NCI-H2196 treated with DMSO at 0.1 percent for 48 hours (cell line): ENCODE measurements around the gene RUFY2.
A peak's percentile ranks its signal among the peaks of the same experiment; 100 is the strongest.

Source experiments
- DNase-seq: peaks from one replicate; lab custom pipeline; 2025; ENCODE audit not compliant: unreplicated experiment; lab: John Stamatoyannopoulos, UW

The RUFY2 gene

DNA sequence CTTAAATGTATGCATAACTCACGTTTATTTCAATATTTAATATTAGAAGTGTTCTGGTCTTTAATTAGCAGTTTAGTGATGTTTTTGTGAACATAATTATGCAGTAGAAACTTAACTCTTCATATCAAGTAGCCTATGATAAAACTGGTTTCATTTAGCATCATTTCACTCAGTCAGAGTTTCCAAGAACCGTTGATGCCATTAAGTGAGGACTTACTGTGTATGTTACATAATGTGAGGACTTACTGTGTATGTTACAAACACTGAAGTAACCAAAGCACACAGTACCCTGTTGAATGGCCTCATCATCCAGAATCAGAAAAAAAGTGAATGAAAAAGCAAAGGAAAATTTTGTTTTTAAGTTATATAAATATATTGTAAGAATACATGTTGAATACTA lies 41.5 kb downstream of the RUFY2 start:
- DNase-seq = no peak

DNA sequence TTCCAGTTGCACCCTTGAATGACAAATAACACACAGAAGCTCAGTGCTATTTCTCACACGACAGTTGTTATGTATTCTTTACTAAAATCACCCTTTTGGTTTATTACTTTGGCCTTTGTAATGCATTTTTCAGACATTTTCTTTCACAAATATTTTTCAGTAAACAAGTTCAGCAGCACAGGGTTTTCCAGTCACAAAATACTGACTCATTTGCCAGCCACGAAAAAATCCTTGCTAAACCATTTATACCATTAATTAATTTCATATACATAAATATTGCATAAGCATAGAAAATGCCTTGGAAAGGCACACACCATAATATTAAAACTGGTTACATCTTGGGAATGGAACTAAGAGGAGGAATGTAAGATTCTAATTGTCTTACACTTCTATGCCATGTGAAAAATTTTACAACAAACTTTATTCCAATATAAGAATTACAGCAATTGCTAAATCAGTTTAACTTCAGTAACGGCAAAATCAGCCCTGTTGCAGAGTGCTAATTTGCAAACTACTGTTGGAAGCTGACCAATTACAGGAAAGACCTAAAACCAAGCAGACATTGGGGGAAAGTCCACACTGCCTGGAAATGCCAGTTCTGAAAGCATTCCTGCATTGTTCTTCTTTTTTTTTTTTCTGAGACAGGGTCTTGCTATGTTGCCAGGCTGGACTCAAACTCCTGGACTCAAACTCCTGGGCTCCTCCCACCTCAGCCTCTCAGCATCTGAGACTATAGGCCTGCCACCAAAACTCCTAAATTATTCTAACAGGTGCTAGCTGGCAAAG lies 42.8 kb downstream of the RUFY2 start:
- no peak for DNase-seq

DNA sequence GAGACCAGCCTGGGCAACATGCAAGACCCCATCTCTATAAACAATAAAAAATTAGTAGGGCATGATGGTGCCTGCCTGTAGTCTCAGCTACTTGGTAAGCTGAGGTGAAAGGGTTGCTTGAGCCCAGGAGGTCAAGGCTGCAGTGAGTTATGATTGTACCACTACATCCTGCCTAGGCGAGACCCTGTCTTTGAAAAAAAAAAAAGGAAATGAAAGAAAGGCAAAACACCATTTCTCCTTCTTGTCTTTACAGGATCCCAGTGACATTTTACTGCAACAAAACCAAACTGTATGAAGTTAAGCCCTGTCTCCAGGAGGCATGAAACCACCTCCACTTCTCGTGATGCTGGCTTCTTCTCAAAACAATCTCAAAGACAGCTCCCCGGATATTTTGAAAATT lies 44.5 kb downstream of the RUFY2 start:
- no peak for DNase-seq

DNA sequence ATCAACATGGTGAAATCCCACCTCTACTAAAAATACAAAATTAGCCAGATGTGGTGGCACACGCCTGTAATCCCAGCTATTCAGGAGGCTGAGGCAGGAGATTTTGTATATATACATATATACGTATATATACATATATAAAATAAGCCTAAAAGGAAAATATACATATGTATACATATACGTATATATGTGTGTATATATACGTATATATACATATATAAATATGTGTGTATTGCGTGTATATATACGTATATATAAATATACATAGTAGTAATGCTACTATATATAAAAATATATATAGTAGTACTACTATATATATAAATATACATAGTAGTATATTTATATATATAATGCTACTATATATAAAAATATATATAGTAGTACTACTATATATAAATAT lies 47.9 kb downstream of the RUFY2 start:
- no peak for DNase-seq

DNA sequence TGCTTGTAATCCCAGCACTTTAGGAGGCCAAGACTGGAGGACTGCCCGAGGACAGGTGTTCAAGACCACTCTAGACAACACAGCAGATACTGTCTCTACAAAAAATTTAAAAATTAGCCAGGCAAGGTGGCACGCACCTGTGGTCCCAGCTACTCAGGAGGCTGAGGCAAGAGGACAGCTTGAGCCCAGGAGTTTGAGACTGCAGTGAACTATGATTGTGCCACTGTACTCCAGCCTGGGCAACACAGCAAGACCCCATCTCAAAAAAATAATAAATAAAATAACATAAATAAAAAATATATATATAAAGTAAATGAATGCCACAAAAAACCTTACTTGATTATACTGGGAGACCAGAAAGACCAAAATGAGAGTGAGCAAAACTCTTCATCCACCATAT lies 53.5 kb downstream of the RUFY2 start:
- DNase-seq = no peak

DNA sequence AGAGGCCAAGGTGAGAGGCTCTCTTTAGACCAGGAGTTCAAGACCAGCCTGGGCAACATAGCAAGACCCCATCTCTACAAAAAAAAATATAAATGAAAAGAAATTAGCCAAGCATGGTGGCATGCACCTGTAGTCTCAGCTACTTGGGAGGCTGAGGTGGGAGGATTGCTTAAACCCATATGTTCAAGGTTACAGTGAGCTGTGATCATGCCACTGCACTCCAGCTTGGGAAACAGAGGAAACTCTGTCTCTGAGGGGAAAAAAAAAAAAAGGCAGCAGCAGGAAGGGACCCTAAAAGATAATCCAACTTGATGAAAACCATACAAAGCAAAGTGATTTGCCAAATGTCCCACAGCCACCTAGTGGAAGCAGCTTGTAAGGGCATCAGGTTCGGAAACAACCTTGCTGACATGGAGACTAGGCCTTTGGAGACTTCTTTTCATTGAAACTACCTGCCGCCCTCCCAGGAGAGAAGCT lies 58.8 kb downstream of the RUFY2 start:
- DNase-seq = peak; percentile 8

DNA sequence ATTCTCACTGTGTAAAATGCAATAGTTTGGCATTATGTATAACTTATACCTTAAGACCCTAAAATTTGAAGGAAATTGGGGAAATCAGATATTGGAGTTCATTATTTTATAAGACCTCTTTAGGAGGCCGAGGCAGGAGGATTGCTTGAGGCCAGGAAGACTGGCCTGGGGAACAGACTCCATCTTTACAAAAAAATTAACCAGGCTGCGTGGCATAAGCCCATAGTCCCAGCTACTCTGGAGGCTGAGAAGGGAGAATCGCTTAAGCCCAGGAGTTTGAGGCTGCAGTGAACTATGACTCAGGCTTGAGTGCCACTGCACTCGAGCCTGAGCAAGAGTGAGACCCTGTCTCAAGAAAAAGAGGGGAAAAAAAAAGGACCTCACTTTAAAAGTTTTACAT lies 60.3 kb downstream of the RUFY2 start:
- DNase-seq = no peak

DNA sequence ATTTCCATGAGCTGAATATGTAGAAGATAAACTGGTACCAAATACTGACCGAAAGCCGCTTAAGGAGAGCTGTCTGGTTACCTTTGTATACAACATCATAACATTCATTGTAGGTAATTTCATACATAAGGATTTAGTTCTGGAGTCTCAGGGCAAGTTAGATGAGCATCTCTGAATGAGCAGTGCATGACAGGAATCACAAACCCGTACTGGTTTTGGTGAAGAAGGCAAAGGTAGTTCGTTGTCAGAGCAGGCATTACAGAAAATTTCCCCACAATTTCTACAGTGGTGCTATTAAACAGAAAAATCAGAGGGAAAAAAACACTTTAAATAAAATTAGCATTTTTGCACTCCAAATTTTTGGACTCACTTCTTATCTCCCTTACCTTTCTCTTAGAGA lies 61.5 kb downstream of the RUFY2 start:
- DNase-seq = no peak

DNA sequence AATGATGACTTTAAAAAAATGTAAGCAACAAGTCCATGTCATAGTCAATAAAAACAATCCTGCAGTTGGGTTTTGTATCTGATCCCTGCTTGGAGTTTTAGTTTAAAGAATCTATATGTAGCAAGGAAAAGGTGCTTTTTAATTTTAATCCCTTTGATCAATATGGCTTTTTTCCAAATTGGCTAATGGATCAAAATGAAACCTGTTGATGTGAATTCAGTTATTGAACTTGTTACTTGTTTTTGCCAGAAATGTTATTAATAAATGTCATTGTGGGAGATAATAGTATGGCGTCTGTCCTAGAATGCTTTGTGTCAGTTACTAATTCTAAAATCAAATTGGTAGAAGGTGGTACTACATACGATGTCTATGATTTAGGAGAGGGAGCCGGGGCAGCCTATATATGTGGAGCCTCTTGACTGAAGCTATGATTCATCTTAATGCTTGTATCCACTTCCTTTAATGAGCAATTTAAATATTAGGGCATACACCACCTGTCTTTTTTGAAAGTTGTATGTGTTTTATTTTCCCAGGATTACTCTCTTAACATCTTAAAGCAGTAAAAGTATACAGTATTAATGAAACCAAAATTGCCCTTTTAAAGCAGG lies 64.1 kb downstream of the RUFY2 start:
- DNase-seq = no peak

DNA sequence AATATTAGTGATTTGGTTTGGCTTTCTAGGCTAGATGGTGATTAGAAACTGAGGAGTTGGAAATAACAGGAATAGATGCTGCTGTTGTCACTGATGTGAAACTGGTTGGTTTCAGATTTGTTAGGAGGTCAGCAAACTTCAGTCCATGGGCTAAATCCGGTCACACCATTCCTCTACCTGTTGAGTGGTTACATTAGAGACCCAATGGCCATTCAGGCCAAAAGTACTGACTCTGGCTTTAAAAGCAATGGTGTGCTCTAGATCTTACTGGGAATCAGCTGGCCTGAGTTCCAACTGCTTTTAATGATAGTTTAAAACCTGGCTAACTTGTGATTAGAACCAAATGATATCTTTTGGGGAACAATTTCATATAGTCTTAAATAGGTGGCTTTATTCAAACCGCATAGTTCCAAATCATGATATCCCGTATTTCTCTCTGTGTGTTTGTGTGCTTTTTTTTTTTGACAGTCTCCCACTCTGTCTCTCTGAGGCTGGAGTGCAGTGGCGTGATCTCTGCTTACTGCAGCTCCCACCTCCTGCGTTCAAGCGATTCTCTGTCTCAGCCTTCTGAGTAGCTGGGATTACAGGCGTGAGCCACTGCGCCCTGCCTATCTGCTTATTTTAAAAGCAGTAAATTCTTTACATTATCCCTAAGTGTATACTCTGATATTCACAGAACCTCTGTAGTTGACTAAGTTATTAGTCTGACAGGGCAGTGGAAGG lies 66.6 kb downstream of the RUFY2 start:
- no peak for DNase-seq

DNA sequence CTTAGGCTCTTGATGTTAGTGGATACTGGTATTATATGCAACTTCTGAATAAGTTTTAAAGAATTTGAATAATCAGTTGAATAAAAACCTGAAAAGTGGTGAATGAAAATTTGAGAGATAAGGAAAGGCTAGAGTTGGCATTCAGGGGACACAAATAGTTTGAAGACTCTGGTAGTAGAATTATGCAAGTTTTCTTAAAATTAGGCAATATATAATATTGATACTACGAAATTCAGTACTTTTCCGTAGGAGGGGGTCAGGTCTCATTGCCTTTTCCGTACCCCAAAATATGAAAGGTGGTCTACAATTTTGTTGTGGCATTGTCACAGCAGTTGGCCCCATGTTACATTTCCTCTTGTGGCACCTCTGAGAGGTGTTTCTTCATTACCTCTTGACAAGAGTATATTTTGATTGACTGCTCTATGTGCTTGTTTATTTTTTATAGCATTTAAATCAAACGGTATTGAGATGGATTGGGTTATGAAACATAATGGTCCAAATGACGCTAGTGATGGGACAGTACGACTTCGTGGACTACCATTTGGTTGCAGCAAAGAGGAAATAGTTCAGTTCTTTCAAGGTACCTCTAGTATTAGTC lies 70.2 kb downstream of the RUFY2 start:
- DNase-seq = no peak

DNA sequence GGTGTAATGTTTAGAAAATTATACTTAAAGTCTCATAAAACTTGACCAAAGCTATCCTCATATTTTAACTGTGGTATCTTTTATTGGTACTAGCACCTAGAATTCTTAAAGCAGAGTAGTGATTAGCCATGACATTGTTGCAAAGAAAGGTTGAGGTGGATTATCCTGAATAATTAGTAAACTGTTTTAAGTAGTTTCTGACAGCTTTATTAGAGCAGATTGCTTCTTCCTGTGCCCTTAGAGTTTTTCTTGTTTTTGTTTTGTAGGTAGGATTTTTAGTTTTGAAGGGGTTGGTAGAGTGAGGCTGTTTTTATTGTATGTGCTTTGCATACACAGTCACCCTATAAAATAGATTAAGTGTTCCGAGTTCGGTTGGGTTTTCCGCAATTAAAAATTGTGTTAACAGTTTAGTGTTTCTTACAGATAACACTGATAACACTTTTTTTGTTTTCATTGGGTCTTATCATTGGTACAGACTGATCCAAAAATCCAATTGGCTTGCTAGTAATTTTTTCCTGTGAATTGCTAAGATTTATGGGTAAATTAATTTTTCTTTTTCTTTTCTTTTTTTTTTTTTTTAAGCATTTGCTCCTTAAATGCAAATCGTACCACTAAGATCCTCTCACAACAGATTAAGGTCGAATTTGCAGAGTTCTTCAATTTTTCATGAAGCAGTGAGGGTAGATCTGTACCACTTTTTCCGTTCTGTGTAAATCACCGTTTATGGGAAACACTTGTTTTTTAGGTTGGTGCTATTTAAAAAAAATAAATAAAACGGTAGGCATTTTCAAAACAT lies 72.2 kb downstream of the RUFY2 start:
- DNase-seq = no peak

DNA sequence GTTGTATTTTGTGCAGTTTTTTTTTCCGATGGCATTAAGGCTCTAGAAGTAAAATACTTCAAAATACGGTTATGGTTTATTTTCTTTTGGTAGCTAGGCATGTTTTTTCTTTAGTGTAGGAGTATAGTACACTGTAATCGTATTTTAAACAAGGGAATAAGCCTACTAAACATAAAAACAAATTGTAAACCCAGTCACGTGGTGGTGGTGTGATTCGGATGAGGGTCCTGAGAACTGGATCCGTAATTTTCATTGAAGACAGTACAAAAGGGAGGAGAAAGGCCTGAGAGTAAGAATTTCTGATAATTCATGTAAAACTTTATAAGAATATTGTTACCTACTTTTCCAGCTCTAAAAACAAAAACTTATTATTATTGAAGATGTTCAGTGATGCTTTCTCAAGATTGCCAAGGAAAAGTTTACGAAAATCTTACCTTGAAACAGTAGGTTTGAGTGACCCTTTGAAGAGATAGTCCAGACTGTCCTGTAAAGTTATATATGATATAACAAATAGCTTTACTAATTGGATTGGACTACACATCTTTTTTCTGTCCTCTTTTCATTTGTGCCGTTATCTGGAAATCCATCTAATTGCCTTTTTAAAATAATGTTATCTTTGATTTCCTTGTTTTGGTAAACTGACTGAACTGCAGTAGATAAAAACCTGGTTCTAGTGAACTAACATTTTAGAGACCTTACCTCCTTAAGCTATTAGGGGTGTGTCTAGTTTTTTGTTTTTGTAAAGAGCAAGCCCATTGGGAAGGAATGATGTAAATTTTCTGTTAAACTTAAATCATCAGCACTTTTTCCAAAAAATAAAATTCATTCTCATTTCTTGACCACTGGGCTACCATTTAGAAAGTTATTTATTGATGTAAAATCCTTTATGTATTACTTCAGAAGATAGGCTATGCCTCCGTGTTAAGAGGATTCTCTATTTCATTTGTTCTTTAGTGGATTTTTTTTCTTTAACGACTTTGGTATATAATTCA lies 73.3 kb downstream of the RUFY2 start:
- no peak for DNase-seq

DNA sequence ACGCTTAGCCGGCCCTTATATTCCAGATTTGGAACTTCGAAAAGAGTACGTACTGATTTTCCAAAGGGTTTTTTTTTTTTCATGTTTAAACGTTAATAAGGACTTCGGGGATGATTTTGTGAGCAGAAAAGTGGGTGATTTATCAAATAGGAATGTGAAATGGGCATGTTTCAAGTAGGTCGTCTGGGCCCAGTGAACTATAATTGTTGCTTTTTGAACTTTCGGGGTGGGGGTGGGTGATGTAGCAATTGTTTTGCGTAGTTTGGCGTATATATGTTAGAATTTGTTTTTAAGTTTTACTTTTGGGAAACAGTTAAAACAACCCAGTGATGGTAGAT lies 74.0 kb downstream of the RUFY2 start:
- DNase-seq = no peak

DNA sequence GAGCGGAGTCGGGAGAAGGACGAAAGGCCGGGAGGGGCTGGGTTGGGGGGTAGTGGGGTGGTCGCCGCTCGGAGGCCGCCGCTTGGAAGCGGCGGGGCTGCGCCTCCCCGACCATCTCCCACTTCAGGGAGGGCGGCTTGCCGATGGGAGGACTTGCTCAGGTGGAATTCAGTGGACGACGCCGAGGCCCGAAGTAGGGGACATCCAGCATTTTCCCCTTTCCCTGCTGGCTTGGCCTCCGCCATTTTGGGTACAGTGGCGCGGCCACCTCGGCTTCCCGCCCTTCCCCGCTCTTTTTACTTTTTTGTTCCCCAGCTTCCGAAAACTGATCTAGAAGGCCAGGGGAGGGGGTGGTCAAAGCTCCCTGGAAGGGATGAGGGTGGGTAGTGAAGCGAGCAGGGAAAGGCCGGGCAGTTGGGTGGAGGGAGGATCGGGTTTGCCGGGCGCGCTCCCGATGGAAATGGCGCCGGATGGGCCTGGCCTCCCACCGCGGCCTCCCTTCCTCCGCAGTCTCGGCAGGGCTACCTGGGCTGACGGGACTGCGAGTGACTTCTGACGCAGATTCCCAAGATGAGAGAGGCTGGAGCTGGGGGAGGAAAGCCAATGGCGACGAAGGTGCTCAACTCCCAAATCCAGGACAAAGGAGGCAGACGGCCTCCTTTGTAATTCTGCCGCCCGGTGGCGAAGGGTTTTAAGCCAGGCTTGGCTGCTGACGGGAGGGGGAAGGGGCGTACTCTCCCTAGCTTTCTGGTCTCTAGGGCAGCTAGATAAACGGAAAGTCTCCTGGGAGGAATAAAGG lies 74.6 kb downstream of the RUFY2 start, which contains the start of gene PBLD:
TSS of gene PBLD (minus strand) at position 670 of the 799 bp plus-strand sequence. CDS start 26,084 bp downstream, outside the sequence.
- peak; percentile 30 for DNase-seq

DNA sequence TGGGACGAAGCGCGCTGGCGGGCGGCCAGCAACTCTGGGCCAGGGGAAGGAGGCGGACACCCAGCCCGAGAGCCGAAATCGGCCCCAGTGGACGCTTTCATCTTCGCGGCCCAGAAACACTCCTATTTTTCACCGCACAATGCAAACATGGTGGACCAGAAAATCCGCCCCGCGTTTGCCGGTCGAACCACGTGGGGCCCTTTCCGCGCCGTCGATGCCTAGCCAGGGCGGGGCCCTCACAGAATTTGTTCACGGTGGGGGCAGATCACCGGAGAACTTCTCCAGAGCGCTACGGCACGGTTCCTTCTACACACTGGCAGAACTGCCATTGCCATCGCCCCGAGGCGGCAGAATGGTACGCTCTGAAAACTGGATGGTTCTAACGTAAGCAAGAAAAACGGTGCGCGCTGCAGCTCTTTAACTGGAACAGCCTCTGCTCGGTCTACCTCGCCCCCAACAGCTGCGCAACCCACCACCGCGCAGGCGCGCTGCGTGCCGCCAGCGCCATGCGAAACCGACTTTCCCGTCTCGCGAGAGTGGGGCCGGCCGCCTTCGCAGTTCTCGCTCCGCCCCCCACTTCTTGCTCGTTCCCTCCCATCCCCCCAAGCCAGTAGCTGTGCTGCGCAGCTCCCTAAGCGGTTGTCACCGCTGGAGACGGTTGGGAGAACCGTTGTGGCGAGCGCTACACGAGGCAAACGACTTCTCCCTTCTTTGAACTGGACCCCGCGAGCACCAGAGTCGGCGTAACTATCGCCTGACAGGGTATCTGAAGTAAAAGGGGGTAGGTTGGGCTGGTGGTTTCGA lies 75.4 kb downstream of the RUFY2 start, which contains the start of gene HNRNPH3:
TSS of gene HNRNPH3 (plus strand) at position 610 of the 804 bp plus-strand sequence. CDS start 5,158 bp downstream, outside the sequence.
- DNase-seq = peak; percentile 80

DNA sequence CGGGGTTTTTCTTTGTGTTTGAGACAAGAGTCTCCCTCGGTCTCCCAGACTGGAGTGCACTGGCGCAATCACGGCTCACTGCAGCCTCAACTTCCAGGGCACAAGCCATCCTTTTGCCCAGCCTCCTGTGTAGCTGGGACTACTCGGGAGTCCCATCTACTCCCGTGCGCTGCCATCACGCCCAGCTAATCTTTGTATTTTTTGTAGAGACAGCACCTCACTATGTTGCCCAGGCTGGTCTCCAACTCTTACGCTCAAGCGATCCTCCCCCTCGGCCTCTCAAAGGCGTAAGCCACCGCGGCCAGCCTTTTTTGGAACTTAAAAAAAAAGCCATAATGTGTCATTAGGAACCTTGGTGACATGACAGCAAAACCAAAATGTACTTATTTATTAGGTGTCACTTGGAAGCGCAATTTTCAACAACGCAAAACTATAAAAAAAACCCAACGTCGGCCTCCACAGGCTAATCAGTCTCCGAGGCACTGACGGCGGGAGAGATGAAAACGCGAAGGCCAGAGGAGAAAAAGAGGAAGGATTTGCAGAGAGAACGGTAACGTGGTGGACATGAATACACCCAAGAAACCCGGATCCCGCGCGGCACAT lies 76.1 kb downstream of the RUFY2 start:
- DNase-seq = no peak

DNA sequence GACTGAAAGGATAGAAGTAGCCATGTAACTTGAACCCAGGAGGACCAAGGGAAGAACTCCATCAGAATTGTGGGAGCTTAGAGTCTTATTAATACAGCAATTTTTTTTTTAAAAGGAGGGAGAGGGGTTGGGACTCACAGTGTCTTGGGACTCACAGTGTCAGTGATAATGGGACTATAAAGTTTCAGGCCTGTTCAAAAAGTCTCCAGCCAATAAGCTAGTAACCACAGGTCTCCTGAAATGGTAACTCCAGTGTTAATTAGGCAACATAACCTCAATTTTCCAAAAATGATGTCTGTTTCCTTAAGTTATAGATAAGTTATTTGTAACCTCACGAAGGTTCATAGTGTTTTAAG lies 77.6 kb downstream of the RUFY2 start:
- no peak for DNase-seq
